Measurements from ENCODE around the gene MMP14.
"Not testable (repeated sequence)": the region's sequence is repeated elsewhere in the genome, so short reads cannot be mapped to it uniquely, and the experiment has no call there.

Gene MMP14

DNA sequence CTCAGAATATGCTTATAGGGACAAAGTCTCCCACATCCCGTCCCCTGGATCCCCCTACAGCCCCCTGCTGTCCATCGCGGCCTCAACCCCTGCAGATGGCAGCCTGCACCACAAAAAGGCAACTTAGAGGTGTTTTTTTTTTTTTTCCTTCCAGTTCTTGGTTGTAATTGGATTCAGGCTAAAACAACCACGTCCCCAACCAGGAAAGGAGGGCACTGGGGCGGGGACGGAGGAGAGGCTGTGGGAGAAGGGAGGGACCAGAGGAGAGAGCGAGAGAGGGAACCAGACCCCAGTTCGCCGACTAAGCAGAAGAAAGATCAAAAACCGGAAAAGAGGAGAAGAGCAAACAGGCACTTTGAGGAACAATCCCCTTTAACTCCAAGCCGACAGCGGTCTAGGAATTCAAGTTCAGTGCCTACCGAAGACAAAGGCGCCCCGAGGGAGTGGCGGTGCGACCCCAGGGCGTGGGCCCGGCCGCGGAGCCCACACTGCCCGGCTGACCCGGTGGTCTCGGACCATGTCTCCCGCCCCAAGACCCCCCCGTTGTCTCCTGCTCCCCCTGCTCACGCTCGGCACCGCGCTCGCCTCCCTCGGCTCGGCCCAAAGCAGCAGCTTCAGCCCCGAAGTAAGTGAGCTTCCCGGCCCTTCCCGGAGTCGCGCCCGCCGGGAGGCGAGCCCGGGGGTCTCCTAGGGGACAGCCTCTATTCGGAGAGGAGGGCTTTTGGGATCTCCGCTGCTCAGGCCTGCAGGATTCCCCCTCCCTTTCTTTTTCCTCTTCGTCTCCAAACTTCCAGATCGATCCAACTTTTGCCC lies at the start of gene MMP14:
MMP14 (plus strand) TSS at position 285 of the 813 bp plus-strand sequence; CDS start at position 518, 233 bp downstream.
- no peak for TF ChIP-seq POLR2A (IDR thresholded peaks at IDR 0.05; ENCODE audit: extremely low read depth, insufficient read length)
- TF ChIP-seq, protein P1, sequence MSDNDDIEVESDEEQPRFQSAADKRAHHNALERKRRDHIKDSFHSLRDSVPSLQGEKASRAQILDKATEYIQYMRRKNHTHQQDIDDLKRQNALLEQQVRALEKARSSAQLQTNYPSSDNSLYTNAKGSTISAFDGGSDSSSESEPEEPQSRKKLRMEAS (IDR thresholded peaks at IDR 0.05; ENCODE audit: low read depth, low read length) = no peak
- TF ChIP-seq, protein P2, sequence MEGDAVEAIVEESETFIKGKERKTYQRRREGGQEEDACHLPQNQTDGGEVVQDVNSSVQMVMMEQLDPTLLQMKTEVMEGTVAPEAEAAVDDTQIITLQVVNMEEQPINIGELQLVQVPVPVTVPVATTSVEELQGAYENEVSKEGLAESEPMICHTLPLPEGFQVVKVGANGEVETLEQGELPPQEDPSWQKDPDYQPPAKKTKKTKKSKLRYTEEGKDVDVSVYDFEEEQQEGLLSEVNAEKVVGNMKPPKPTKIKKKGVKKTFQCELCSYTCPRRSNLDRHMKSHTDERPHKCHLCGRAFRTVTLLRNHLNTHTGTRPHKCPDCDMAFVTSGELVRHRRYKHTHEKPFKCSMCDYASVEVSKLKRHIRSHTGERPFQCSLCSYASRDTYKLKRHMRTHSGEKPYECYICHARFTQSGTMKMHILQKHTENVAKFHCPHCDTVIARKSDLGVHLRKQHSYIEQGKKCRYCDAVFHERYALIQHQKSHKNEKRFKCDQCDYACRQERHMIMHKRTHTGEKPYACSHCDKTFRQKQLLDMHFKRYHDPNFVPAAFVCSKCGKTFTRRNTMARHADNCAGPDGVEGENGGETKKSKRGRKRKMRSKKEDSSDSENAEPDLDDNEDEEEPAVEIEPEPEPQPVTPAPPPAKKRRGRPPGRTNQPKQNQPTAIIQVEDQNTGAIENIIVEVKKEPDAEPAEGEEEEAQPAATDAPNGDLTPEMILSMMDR (IDR thresholded peaks at IDR 0.05; ENCODE audit: low read depth, low read length) = peak; percentile 41
- H3K4me3 ChIP-seq (ENCODE audit: low read depth, low read length) = peak within 1 kb of the TSS; percentile 79
- peak; percentile 84 for DNase-seq (ENCODE audit: low read depth)

DNA sequence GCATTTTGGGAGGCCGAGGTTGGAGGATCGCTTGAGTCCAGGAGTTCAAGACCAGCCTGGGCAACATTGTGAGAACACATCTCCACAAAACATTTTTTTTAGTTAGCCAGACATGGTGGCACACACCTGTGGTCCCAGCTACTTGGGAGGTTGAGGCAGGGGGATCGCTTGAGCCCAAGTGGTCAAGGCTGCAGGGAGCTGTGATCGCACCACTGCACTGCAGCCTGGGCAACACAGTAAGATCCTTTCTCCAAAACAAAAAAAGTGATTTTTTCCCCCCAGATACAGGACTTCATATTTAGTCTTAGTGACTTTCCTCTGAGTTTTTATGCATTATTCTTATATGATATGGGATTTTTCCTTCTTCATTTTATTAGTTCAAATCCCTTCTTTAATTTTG lies 49.7 kb upstream of the MMP14 start:
- no peak for DNase-seq (ENCODE audit: low read depth)
- TF ChIP-seq POLR2A (IDR thresholded peaks at IDR 0.05; ENCODE audit: extremely low read depth, insufficient read length) (no peak), MYC (IDR thresholded peaks at IDR 0.05; ENCODE audit: low read depth, low read length) (no peak)
- TF ChIP-seq, protein P1 (IDR thresholded peaks at IDR 0.05; ENCODE audit: low read depth, low read length) = no peak
- TF ChIP-seq, protein P2 (IDR thresholded peaks at IDR 0.05; ENCODE audit: low read depth, low read length) = no peak
- H3K4me3 ChIP-seq (ENCODE audit: low read depth, low read length) = no peak overlapping the region

DNA sequence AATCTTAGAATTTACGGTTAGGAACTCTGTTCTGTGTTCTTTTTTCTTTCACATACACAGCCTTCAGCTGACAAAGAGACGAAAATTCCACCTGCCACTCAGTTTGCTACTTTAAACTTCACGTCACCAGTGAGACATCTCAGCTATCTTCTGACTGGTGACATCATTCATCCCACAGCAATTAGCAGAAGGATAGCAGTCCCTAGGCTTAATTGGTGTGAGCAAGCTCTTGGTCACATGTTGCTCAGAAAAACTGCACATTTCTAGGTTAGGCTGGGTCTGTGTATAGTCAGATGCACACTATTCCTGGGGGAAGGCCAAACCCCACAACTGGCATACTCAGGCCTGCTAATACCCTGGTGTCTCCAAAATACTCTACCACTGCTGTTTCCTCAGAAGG lies 45.1 kb upstream of the MMP14 start:
- TF ChIP-seq, protein P2 (IDR thresholded peaks at IDR 0.05; ENCODE audit: low read depth, low read length) = no peak
- TF ChIP-seq, protein P1 (IDR thresholded peaks at IDR 0.05; ENCODE audit: low read depth, low read length) = no peak
- TF ChIP-seq MYC (IDR thresholded peaks at IDR 0.05; ENCODE audit: low read depth, low read length) = no peak
- no peak for TF ChIP-seq POLR2A (IDR thresholded peaks at IDR 0.05; ENCODE audit: extremely low read depth, insufficient read length)
- DNase-seq (ENCODE audit: low read depth) = no peak
- no peak overlapping the region for H3K4me3 ChIP-seq (ENCODE audit: low read depth, low read length)

DNA sequence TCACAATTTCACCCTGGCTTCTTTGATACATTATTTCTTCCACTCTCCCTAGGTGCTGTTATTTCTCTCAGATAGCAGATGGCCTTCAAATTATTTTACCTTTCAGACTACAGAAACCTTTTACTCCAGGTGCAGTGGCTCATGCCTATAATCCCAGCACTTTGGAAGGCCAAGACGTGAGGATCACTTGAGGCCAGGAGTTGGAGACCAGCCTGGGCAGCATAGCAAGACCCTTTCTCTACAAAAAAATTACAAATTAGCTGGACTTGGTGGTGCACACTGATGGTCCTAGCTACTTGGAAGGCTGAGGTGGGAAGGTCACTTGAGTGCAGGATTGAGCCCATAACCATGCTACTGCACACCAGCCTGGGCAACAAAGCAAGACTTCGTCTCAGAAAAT lies 44.2 kb upstream of the MMP14 start:
- H3K4me3 ChIP-seq (ENCODE audit: low read depth, low read length) = no peak overlapping the region
- TF ChIP-seq, protein P2 (IDR thresholded peaks at IDR 0.05; ENCODE audit: low read depth, low read length) = no peak
- TF ChIP-seq, protein P1 (IDR thresholded peaks at IDR 0.05; ENCODE audit: low read depth, low read length) = no peak
- TF ChIP-seq MYC (IDR thresholded peaks at IDR 0.05; ENCODE audit: low read depth, low read length) (no peak), POLR2A (IDR thresholded peaks at IDR 0.05; ENCODE audit: extremely low read depth, insufficient read length) (no peak)
- DNase-seq (ENCODE audit: low read depth) = no peak

DNA sequence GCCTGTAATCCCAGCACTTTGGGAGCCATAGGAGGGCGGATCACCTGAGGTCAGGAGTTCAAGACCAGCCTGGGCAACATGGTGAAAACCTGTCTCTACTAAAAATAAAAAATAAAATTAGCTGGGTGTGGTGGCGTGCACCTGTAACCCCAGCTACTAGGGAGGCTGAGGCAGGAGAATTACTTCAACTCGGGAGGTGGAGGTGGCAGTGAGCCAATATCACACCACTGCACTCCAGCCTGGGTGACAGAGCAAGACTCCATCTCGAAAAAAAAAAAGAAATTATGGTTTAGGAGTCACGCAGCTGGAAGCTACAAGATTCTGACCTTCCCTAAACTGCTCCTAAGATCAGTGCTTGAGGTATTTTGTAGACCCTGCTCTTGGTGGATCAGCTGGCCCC lies 42.8 kb upstream of the MMP14 start:
- not testable (repeated sequence) for DNase-seq (ENCODE audit: low read depth); H3K4me3 ChIP-seq (ENCODE audit: low read depth, low read length)

DNA sequence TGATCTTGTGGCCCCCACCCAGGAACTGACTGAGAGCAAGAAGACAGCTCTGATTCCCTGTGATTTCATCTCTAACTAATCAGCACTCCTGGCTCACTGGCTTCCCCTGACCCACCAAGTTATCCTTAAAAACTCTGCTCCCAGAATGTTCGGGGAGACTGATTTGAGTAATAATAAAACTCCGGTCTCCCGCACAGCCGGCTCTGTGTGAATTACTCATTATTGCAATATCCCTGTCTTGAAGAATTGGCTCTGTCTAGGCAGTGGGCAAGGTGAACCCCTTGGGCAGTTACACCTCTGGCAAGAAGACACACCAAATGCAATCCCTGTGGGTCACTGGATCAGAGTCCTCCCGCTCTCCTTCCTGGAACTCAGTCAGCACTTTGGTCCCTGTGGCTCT lies 42.4 kb upstream of the MMP14 start:
- no peak overlapping the region for H3K4me3 ChIP-seq (ENCODE audit: low read depth, low read length)
- TF ChIP-seq POLR2A (IDR thresholded peaks at IDR 0.05; ENCODE audit: extremely low read depth, insufficient read length) (no peak), MYC (IDR thresholded peaks at IDR 0.05; ENCODE audit: low read depth, low read length) (no peak)
- TF ChIP-seq, protein P1 (IDR thresholded peaks at IDR 0.05; ENCODE audit: low read depth, low read length) = no peak
- TF ChIP-seq, protein P2 (IDR thresholded peaks at IDR 0.05; ENCODE audit: low read depth, low read length) = no peak
- DNase-seq (ENCODE audit: low read depth) = no peak

Measured in NB4 (cell line).